Vagina (tissue), 2 donors: ENCODE results near the gene NELL1. TPM values are rescaled to one million over a fixed set of nuclear protein-coding genes. Genes with fewer than 3 reads are reported as not detected.
"Not testable (repeated sequence)": the region's sequence is repeated elsewhere in the genome, so short reads cannot be mapped to it uniquely, and the experiment has no call there.

Experiments used
- DNase-seq, 2 donors: peaks; one replicate each; pipeline ENCODE4 v3.0.0-alpha.2; 2017; ENCODE audit errors: extremely low spot score in 2 of 2
- H3K27ac ChIP-seq: fragments of 200-600 bp; sonication (generic); one replicate; pipeline ENCODE4 v1.5.1; 2019
- H3K27me3 ChIP-seq: fragments of 200-600 bp; sonication (generic); one replicate; pipeline ENCODE4 v1.5.1; 2019
- H3K36me3 ChIP-seq, 2 donors: fragments of 200-600 bp; sonication (generic); one replicate each; pipeline ENCODE4 v1.5.1; 2017 to 2019
- H3K4me1 ChIP-seq: fragments of 200-600 bp; sonication (generic); one replicate; pipeline ENCODE4 v1.5.1; 2019
- H3K4me3 ChIP-seq, 2 donors: fragments of 200-600 bp; sonication (generic); 1 replicate in 1 of 2; 2 replicates in 1 of 2; pipeline ENCODE4 v1.5.1; 2016 to 2019
- H3K9me3 ChIP-seq: fragments of 200-600 bp; sonication (generic); one replicate; pipeline ENCODE4 v1.5.1; 2019
- CTCF ChIP-seq, 3 experiments: fragments of 450-650 bp in 2 of 3; fragments of 200-600 bp in 1 of 3; sonication (generic) in 1 of 3; IDR thresholded peaks; one replicate each; pipeline ENCODE4 v1.5.1; 2017 to 2019; ENCODE audit warnings: antibody characterized with exemption in 3 of 3, mild to moderate bottlenecking in 2 of 3, moderate library complexity in 2 of 3
- POLR2A ChIP-seq, 2 donors: fragments of 450-650 bp; IDR thresholded peaks; one replicate each; pipeline ENCODE4 v1.6.1; 2017; ENCODE audit warnings: antibody characterized with exemption in 2 of 2, mild to moderate bottlenecking in 2 of 2, moderate library complexity in 2 of 2
- POLR2AphosphoS5 ChIP-seq, 2 donors: sonication (generic); formaldehyde crosslinking; IDR thresholded peaks; one replicate each; pipeline ENCODE4 v1.9.0; 2017; ENCODE audit warnings: antibody characterized with exemption in 2 of 2, mild to moderate bottlenecking in 2 of 2, low read depth in 1 of 2; ENCODE audit not compliant: insufficient read depth in 1 of 2
- intact Hi-C: fragments of 100-400 bp; cut with DNase I; formaldehyde crosslinking; loops from one replicate; pipeline ENCODE4 v1.15.1; 2023
- total RNA-seq: library from RNA; depleted of rRNA; stranded (reverse); fragments of >200 nt; gene quantifications from one replicate; pipeline ENCODE4 v1.2.3, GENCODE V29; 2016

Gene NELL1
- total RNA-seq, 1 donor from 2014 or later, result 0.49 TPM

DNA sequence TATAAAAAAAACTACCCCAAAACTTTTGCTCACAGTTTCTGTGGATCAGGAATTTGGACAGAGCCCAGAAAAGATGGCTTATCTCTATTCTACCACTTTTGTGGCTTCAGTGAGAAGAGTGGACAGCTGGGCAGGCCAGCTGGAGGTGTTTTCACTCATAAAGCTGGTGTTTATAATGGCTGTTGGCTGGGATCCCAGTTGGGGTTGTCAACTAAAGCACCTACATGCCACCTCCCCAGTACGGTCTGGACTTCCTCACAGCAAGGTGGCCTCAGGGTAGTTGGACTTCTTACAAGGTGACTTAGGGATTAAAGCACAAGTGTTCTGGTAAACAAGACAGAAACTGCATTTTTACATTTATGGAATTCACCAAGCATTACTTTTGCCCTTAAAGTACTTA lies 171.0 kb downstream of the NELL1 start:
- H3K4me3 ChIP-seq, result no peak overlapping the region
- no peak for DNase-seq
- H3K27ac ChIP-seq, result no peak overlapping the region
- TF ChIP-seq POLR2A (IDR thresholded peaks at IDR 0.05), result no peak
- TF ChIP-seq CTCF (IDR thresholded peaks at IDR 0.05), result no peak
- no peak for TF ChIP-seq POLR2AphosphoS5 (IDR thresholded peaks at IDR 0.05; ENCODE audit: insufficient read depth in 1 of 2, low read depth in 1 of 2)
- H3K9me3 ChIP-seq, result no peaks in the 10 kb centered on the region
- no peaks in the 10 kb centered on the region for H3K36me3 ChIP-seq
- intact Hi-C loops, result no loop called here
- no peaks in the 10 kb centered on the region for H3K4me1 ChIP-seq
- no peaks in the 10 kb centered on the region for H3K27me3 ChIP-seq

GRCh38 chr11:20844216-20844615 lies 174.8 kb downstream of the NELL1 start:
- H3K4me3 ChIP-seq, result no peak overlapping the region
- no peaks in the 10 kb centered on the region for H3K4me1 ChIP-seq
- H3K9me3 ChIP-seq, result no peaks in the 10 kb centered on the region
- no peak for TF ChIP-seq CTCF (IDR thresholded peaks at IDR 0.05)
- TF ChIP-seq POLR2A (IDR thresholded peaks at IDR 0.05), result no peak
- no peak for TF ChIP-seq POLR2AphosphoS5 (IDR thresholded peaks at IDR 0.05; ENCODE audit: insufficient read depth in 1 of 2, low read depth in 1 of 2)
- H3K27me3 ChIP-seq, result no peaks in the 10 kb centered on the region
- H3K36me3 ChIP-seq, result no peaks in the 10 kb centered on the region
- no peak for DNase-seq
- intact Hi-C loops, result no loop called here
- no peak overlapping the region for H3K27ac ChIP-seq

GRCh38 chr11:20844630-20845029 lies 175.2 kb downstream of the NELL1 start:
- no peaks in the 10 kb centered on the region for H3K27me3 ChIP-seq
- intact Hi-C loops, result no loop called here
- no peaks in the 10 kb centered on the region for H3K36me3 ChIP-seq
- H3K9me3 ChIP-seq, result no peaks in the 10 kb centered on the region
- no peak overlapping the region for H3K27ac ChIP-seq
- TF ChIP-seq POLR2AphosphoS5 (IDR thresholded peaks at IDR 0.05; ENCODE audit: insufficient read depth in 1 of 2, low read depth in 1 of 2), result no peak
- no peak for TF ChIP-seq CTCF (IDR thresholded peaks at IDR 0.05)
- no peak for TF ChIP-seq POLR2A (IDR thresholded peaks at IDR 0.05)
- no peak overlapping the region for H3K4me3 ChIP-seq
- H3K4me1 ChIP-seq, result no peaks in the 10 kb centered on the region
- DNase-seq, result no peak

GRCh38 chr11:20854215-20854955 lies 185.0 kb downstream of the NELL1 start:
- no peak for TF ChIP-seq POLR2A (IDR thresholded peaks at IDR 0.05)
- no peak for TF ChIP-seq CTCF (IDR thresholded peaks at IDR 0.05)
- TF ChIP-seq POLR2AphosphoS5 (IDR thresholded peaks at IDR 0.05; ENCODE audit: insufficient read depth in 1 of 2, low read depth in 1 of 2), result no peak
- no peaks in the 10 kb centered on the region for H3K27me3 ChIP-seq
- H3K4me1 ChIP-seq, result no peaks in the 10 kb centered on the region
- no peaks in the 10 kb centered on the region for H3K9me3 ChIP-seq
- no peak for DNase-seq
- no peak overlapping the region for H3K27ac ChIP-seq
- H3K4me3 ChIP-seq, result no peak overlapping the region
- intact Hi-C loops, result no loop called here
- no peaks in the 10 kb centered on the region for H3K36me3 ChIP-seq

GRCh38 chr11:20861322-20861721 lies 191.9 kb downstream of the NELL1 start:
- no peaks in the 10 kb centered on the region for H3K4me1 ChIP-seq
- TF ChIP-seq POLR2AphosphoS5 (IDR thresholded peaks at IDR 0.05; ENCODE audit: insufficient read depth in 1 of 2, low read depth in 1 of 2), result no peak
- TF ChIP-seq POLR2A (IDR thresholded peaks at IDR 0.05), result no peak
- no peak for TF ChIP-seq CTCF (IDR thresholded peaks at IDR 0.05)
- H3K27me3 ChIP-seq, result no peaks in the 10 kb centered on the region
- intact Hi-C loops, result no loop called here
- no peak for DNase-seq
- no peaks in the 10 kb centered on the region for H3K9me3 ChIP-seq
- no peaks in the 10 kb centered on the region for H3K36me3 ChIP-seq
- no peak overlapping the region for H3K27ac ChIP-seq
- H3K4me3 ChIP-seq, result no peak overlapping the region

DNA sequence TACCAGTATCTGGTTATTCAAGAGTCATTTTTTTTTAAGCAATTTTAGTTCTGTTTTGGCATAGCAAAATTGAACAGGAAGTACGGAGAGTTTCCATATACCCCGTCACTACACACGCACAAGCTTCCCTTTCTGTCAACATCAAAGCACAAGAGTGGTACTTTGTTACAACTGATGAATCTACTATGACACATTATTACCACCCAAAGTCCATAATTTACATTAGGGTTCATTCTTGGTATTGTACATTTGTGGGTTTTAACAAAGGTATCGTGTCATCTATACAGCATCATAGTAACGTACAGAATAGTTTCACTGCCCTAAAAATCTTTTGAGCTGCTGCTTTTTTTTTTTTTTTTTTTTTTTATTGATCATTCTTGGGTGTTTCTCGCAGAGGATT lies 192.9 kb downstream of the NELL1 start:
- H3K36me3 ChIP-seq, H3K27me3 ChIP-seq, intact Hi-C loops, H3K27ac ChIP-seq, H3K4me1 ChIP-seq, DNase-seq, H3K9me3 ChIP-seq, H3K4me3 ChIP-seq: not testable (repeated sequence)
